Endothelial cell (in vitro differentiated cells): ENCODE measurements around the gene GPR171. TPM values are rescaled to one million over a fixed set of nuclear protein-coding genes. Genes with fewer than 3 reads are reported as not detected.

ENCODE experiments used
- DNase-seq: peaks from one replicate; pipeline ENCODE4 v3.0.0; 2021; ENCODE audit warnings: low spot score
- H3K27ac Mint-ChIP-seq: one replicate; pipeline ENCODE4 v1.8.0; 2021; ENCODE audit warnings: mixed read lengths, inconsistent platforms; ENCODE audit not compliant: unreplicated experiment
- H3K27me3 Mint-ChIP-seq: one replicate; pipeline ENCODE4 v1.8.0; 2021; ENCODE audit warnings: mild to moderate bottlenecking, moderate library complexity, mixed read lengths, inconsistent platforms; ENCODE audit not compliant: unreplicated experiment
- H3K36me3 Mint-ChIP-seq: one replicate; pipeline ENCODE4 v1.8.0; 2021; ENCODE audit warnings: mild to moderate bottlenecking, low read depth, mixed read lengths, inconsistent platforms; ENCODE audit not compliant: unreplicated experiment
- H3K4me1 Mint-ChIP-seq: one replicate; pipeline ENCODE4 v1.8.0; 2021; ENCODE audit warnings: mild to moderate bottlenecking, mixed read lengths, inconsistent platforms; ENCODE audit not compliant: unreplicated experiment
- H3K4me3 Mint-ChIP-seq: one replicate; pipeline ENCODE4 v1.8.0; 2021; ENCODE audit warnings: mild to moderate bottlenecking, mixed read lengths, inconsistent platforms; ENCODE audit not compliant: unreplicated experiment
- H3K9me3 Mint-ChIP-seq: one replicate; pipeline ENCODE4 v1.8.0; 2021; ENCODE audit warnings: mixed read lengths, inconsistent platforms; ENCODE audit not compliant: unreplicated experiment
- CTCF ChIP-seq: fragments of 200-600 bp; sonication (generic); IDR thresholded peaks from one replicate; pipeline ENCODE4 v1.5.0; 2021; ENCODE audit warnings: antibody characterized with exemption; ENCODE audit not compliant: unreplicated experiment
- total RNA-seq: library from RNA; stranded (reverse); fragmentation: NEBNext Ultra II Directional; extraction: Animal tissue kit (Norgen Biotek cat#: 25700); gene quantifications from one replicate; pipeline ENCODE4 v1.2.1, GENCODE V29; 2021; ENCODE audit not compliant: unreplicated experiment

Gene GPR171
- total RNA-seq, 1 donor from 2014 or later, result not detected

DNA sequence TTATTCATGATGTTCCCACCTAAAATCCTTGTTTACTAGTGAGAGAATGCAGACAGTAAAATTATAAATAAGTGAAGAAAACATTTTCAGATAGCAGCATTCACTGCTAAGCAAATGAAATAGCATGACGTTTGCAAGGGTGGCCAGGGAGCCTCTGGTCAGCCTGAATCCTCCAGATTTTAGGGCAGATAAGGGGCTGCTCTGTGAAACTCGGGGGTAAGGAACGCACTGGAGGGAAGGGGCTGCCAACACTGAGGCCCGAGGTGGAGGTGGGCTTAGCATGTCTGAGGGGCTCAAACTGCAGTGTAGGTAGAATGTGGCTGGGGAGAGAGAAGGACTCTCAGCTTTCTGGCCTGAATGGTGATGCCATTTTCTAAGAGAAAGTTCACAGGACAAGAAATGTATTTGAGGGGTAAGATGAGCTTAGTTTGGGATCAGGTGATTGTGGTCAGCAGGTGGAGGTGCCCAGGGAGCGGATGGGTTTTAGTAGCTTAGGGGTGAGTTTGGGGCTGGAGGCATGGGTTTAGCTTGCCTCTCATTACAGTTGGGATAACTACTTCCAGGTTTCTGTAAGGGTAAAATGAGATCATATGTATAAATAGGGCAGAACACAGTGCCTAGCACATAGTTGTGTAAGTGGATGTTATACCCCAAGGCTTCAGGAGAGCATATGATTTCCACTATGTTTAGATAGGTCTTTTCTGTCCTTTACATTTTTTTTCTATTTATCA lies 20.5 kb downstream of the GPR171 start:
- no peak for TF ChIP-seq CTCF
- H3K4me3 Mint-ChIP-seq, result no peak overlapping the region

DNA sequence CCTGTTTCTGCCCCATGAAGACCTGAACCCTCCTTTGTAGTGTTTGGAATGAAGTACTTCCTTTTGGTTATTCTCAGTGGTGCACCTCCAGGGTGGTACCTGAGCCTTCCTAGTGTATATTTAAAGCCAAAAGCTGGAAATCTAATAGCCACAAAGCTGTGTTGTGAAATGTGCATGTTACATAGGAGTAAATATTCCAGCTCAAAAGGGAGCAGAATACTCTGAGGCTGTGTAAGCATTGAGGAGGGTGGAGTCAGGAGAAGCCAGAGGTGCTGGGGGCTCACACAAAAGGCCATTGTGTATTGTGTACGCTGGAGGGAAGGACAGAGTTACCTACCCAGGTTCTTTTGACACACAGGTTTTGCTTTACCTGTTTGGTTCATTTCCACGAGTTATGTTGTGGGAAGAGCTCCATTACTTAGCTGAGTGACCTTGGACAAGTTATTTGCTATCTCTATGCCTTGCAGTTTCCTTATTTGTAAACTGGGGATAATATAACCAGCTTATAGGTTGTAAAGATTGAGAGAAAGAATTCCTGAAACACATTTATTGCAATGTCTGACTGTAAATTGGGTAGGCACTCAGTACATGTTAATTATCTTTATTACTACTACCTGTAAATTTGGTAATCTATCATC lies 24.7 kb downstream of the GPR171 start:
- Mint-ChIP-seq H3K4me3 (no peak overlapping the region), H3K9me3 (no peaks in the 10 kb centered on the region), H3K27me3 (no peaks in the 10 kb centered on the region), H3K27ac (no peak overlapping the region), H3K36me3 (no peaks in the 10 kb centered on the region), H3K4me1 (peaks cover 19% of the 10 kb centered on the region)
- no peak for TF ChIP-seq CTCF
- DNase-seq, result no peak

More for the DNA sequence above, 20.5 kb downstream of the GPR171 start:
- Mint-ChIP-seq H3K27ac (no peak overlapping the region), H3K36me3 (no peaks in the 10 kb centered on the region), H3K4me1 (peaks cover 18% of the 10 kb centered on the region), H3K9me3 (no peaks in the 10 kb centered on the region), H3K27me3 (no peaks in the 10 kb centered on the region)
- DNase-seq, result no peak

DNA sequence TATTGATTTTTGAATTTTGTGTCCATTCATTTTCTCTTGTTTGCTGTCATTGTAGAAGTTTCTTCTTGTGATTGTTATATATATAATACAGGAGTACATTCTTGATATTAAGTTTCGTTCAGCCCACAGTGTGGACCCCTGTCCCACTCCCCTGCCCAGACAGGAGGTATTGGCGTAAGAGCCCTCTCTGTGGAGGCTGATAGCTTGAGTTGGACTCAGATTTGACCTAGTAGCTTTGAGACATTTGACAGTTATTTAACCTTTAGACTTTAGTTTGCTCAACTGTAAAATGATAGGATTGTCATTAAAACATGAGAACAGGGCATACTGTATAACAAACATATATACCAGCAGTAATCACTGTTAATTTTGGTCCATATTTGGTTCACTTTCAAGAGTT lies 27.1 kb downstream of the GPR171 start:
- DNase-seq, result no peak
- Mint-ChIP-seq H3K4me1 (peaks cover 35% of the 10 kb centered on the region), H3K4me3 (no peak overlapping the region), H3K27me3 (peaks cover 3% of the 10 kb centered on the region), H3K9me3 (no peaks in the 10 kb centered on the region), H3K36me3 (no peaks in the 10 kb centered on the region), H3K27ac (no peak overlapping the region)
- TF ChIP-seq CTCF, result no peak

DNA sequence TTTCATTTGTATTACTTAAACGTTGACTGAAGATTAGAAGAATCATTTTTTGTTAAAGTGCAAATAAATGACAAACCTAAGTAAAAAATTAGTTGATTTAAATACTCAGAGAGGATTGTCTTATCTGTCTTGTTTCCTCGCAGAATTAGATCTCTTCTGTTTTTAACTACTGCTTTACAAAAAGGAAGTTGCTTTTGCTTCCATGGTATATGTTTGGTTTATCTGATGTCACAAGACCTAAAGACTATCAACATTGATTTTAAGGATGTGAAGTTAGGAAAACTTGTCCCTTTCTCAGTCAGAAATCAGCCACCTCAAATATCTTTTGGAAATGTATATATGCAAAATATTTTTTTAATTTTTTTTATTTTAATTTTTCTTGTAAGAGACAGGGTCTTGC lies 28.7 kb downstream of the GPR171 start:
- no peaks in the 10 kb centered on the region for H3K36me3 Mint-ChIP-seq

More for the DNA sequence above, 28.7 kb downstream of the GPR171 start:
- Mint-ChIP-seq H3K9me3 (no peaks in the 10 kb centered on the region), H3K27me3 (peaks cover 3% of the 10 kb centered on the region), H3K4me3 (no peak overlapping the region), H3K4me1 (peaks cover 31% of the 10 kb centered on the region), H3K27ac (no peak overlapping the region)
- DNase-seq, result no peak
- no peak for TF ChIP-seq CTCF
